Stomach (tissue), 4 donors: ENCODE results near the gene SCO2.

Experiments
- EP300 ChIP-seq: sonication (generic); formaldehyde crosslinking; IDR thresholded peaks from one replicate; pipeline ENCODE4 v1.6.1; 2017; ENCODE audit warnings: antibody characterized with exemption
- POLR2AphosphoS5 ChIP-seq, 3 donors: sonication (generic); formaldehyde crosslinking; IDR thresholded peaks; one replicate each; pipeline ENCODE4 v1.6.1; 2016; ENCODE audit warnings: antibody characterized with exemption in 3 of 3
- TF ChIP-seq, protein P1 (sequence below), 7 experiments: fragments of 450-650 bp in 4 of 7; fragments of 200-600 bp in 3 of 7; sonication (generic) in 3 of 7; IDR thresholded peaks; one replicate each; pipeline ENCODE4 v1.5.1; 2016 to 2019; ENCODE audit warnings: antibody characterized with exemption in 7 of 7, control low read depth in 2 of 7, mild to moderate bottlenecking in 1 of 7

DNA sequence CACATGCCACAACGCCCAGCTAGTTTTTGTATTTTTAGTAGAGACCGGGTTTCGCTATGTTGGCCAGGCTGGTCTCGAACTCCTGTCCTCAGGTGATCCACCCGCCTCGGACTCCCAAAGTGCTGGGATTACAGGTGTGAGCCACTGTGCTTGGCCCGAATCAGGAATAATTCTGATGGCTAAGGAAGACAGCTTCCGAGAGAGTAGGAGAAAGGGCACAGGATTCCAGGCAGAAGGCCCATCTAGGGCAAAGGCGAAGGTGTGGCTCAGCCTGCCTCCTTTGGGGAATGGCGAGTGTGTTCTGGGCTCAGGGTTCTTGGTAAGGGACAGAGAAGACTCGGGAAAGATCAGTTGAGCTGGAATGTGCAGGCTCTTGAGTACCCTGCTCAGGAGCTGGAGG is 38.9 kb upstream of the SCO2 start:
- TF ChIP-seq, protein P1, sequence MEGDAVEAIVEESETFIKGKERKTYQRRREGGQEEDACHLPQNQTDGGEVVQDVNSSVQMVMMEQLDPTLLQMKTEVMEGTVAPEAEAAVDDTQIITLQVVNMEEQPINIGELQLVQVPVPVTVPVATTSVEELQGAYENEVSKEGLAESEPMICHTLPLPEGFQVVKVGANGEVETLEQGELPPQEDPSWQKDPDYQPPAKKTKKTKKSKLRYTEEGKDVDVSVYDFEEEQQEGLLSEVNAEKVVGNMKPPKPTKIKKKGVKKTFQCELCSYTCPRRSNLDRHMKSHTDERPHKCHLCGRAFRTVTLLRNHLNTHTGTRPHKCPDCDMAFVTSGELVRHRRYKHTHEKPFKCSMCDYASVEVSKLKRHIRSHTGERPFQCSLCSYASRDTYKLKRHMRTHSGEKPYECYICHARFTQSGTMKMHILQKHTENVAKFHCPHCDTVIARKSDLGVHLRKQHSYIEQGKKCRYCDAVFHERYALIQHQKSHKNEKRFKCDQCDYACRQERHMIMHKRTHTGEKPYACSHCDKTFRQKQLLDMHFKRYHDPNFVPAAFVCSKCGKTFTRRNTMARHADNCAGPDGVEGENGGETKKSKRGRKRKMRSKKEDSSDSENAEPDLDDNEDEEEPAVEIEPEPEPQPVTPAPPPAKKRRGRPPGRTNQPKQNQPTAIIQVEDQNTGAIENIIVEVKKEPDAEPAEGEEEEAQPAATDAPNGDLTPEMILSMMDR (IDR thresholded peaks at IDR 0.05), result no peak
- TF ChIP-seq EP300, result no peak
- TF ChIP-seq POLR2AphosphoS5 (IDR thresholded peaks at IDR 0.05), result no peak
